Measurements from ENCODE around the gene PNMA3.
"Not testable (repeated sequence)": the region's sequence is repeated elsewhere in the genome, so short reads cannot be mapped to it uniquely, and the experiment has no call there.

Gene PNMA3

DNA sequence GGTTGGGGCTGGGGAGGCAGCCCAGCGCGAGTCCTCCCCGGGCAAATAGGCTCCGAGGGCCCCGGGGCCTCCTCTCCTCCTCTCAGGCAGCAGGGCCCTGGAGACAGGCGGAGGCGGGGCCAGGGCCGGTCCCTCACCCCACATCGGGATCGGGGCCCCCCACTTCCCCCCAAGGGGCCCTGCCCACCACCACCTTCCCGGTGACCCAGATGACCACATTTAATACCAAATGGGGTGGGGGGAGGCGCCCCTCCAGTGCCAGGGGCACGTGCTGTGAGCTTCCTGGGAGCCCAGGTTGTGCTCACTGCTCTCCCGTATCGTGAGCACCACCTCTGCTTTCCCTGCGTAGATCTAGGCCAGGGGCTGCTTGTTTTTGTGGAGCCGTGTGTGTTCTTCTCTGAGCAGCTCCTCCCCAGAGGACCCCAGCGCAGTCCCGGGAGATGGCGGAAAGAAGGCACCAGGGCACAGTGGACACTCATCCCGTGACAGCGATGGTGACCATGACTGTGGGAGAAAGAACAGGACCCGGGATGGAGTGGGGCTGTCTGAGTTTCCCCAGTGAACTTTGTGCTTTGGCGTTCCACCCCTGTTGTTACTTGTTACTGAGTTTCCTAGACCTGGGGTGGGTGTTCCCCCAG is 18.1 kb downstream of the PNMA3 start:
- Histone ChIP-seq H3K9me3 (no peaks in the 10 kb centered on the region), H3K27me3 (no peaks in the 10 kb centered on the region), H3K4me1 (no peaks in the 10 kb centered on the region), H3K4me3 (ENCODE audit: low read depth, low read length) (no peak overlapping the region), H3K36me3 (no peaks in the 10 kb centered on the region)
- no peak for DNase-seq
- no peak for TF ChIP-seq CTCF (IDR thresholded peaks at IDR 0.05; ENCODE audit: low read depth, low read length)

DNA sequence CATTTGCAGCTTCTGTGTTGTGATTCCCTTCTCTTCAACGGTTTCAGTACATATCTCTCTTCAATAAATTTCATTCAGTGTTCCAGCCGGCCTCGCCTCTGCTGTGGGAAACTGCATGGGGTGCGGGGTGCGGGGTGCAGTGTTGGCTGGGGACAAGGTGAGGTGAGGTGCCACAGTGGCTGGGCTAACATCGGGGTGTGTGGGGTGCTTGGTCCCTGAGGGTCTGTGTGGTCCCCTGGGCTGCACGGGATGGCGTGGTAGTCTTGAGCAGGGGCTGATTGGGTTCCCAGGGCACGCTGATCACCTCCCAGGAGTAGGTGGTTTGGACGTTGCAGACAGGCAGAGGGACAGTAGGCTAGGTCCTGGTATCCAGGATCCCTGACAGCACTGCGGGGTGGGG is 18.7 kb downstream of the PNMA3 start:
- no peaks in the 10 kb centered on the region for H3K4me1 ChIP-seq
- no peak overlapping the region for H3K4me3 ChIP-seq (ENCODE audit: low read depth, low read length)
- no peaks in the 10 kb centered on the region for H3K9me3 ChIP-seq
- no peaks in the 10 kb centered on the region for H3K36me3 ChIP-seq
- no peak for DNase-seq
- no peaks in the 10 kb centered on the region for H3K27me3 ChIP-seq
- no peak for TF ChIP-seq CTCF (IDR thresholded peaks at IDR 0.05; ENCODE audit: low read depth, low read length)

- Histone ChIP-seq H3K36me3 (no peaks in the 10 kb centered on the region), H3K9me3 (no peaks in the 10 kb centered on the region), H3K4me1 (no peaks in the 10 kb centered on the region), H3K4me3 (ENCODE audit: low read depth, low read length) (no peak overlapping the region), H3K27me3 (no peaks in the 10 kb centered on the region)
- no peak for TF ChIP-seq CTCF (IDR thresholded peaks at IDR 0.05; ENCODE audit: low read depth, low read length)
- DNase-seq, result no peak
Measured at GRCh38 chrX:153075366-153075765, 19.1 kb downstream of the PNMA3 start.

- H3K4me1 ChIP-seq; H3K36me3 ChIP-seq; H3K27me3 ChIP-seq; DNase-seq; H3K4me3 ChIP-seq (ENCODE audit: low read depth, low read length); H3K9me3 ChIP-seq: not testable (repeated sequence)
Measured at GRCh38 chrX:153077437-153078135, 21.3 kb downstream of the PNMA3 start.

DNA sequence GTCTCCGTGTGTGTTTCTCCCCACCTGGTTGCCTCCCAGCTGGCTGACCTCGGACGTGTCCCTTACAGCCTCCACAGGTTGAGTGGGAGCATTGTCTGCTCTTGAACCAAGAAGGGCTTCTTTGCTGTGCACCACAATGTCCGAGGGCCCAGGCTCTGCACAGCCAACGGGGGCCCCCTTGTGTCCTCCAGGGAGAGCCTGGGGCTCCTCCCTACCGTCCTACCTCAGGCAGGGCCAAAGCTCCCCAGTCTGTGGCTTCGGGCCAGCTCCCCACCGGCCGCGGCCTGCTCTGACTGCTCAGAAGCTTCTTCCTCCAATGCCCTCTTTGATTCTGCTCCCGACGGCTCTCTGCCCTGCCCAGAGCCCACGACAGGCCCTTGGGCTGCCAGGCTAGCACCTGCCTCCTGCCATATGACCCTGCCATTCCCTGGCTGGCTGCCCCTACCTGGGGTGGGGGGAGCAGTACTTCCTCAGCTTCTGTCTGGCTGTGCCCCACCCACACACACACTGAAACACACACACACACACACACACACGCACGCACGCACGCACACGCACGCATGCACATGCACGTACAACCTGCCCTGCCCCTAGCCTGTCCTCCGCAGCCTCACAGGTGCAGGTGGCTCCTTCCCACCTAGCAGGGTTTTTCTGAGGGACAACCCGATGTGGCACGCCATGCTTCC is 27.1 kb downstream of the PNMA3 start:
- not testable (repeated sequence) for H3K4me3 ChIP-seq (ENCODE audit: low read depth, low read length); H3K9me3 ChIP-seq; DNase-seq; H3K4me1 ChIP-seq; H3K36me3 ChIP-seq; H3K27me3 ChIP-seq

DNA sequence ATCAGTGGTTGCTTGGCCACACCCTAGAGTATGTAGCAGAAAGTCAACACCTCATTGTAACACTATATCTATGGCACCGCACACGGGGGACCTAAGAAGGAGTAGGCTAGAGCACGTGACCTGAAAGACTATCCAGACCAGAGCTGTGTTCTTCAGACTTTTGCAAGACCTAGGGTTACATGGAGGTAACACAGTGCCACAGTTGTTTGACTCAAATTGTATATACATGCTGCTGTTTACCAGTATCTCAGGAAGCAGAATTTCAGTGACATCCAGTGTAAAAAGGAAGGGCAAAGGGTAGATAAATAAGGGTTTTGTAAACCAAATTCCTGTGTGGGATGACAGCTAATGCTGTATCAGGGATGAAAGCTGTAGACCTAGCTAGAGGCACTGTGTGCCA is 46.1 kb downstream of the PNMA3 start:
- no peaks in the 10 kb centered on the region for H3K27me3 ChIP-seq
- no peak for DNase-seq
- no peaks in the 10 kb centered on the region for H3K4me1 ChIP-seq
- H3K36me3 ChIP-seq, result no peaks in the 10 kb centered on the region
- H3K4me3 ChIP-seq (ENCODE audit: low read depth, low read length), result no peak overlapping the region
- no peaks in the 10 kb centered on the region for H3K9me3 ChIP-seq
- no peak for TF ChIP-seq CTCF (IDR thresholded peaks at IDR 0.05; ENCODE audit: low read depth, low read length)

DNA sequence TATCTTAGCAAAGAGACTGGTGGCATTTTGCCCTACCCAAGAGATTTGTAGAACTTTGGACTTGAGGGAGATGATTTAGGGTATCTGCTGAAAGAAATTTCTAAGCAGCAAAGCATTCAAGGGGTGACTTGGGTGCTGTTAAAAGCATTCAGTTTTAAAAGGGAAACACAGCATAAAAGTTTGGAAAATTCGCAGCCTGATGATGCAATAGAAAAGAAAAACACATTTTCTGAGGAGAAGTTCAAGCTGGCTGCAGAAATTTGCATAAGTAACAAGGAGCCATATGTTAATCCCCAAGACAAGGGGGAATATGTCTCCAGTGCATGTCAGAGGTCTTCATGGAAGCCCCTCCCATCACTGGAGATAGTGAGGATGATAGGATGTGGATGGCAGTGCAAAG is 48.7 kb downstream of the PNMA3 start:
- not testable (repeated sequence) for DNase-seq; H3K36me3 ChIP-seq; H3K4me3 ChIP-seq (ENCODE audit: low read depth, low read length); H3K27me3 ChIP-seq; H3K4me1 ChIP-seq; H3K9me3 ChIP-seq

- H3K9me3 ChIP-seq; H3K36me3 ChIP-seq; DNase-seq; H3K4me1 ChIP-seq; H3K27me3 ChIP-seq; H3K4me3 ChIP-seq (ENCODE audit: low read depth, low read length): not testable (repeated sequence)
Measured at GRCh38 chrX:153106092-153106801, 50.0 kb downstream of the PNMA3 start.

Data from BE2C (cell line).